Nephron progenitor cell (in vitro differentiated cells): ENCODE measurements around the gene KMT2D.

ENCODE experiments used
- DNase-seq: peaks from one replicate; pipeline ENCODE4 v3.0.0; 2021
- H3K27ac Mint-ChIP-seq: 2 replicates; pipeline ENCODE4 v1.8.0; 2021; ENCODE audit warnings: mild to moderate bottlenecking, moderate library complexity, mixed read lengths
- H3K27me3 Mint-ChIP-seq: 2 replicates; pipeline ENCODE4 v1.8.0; 2021; ENCODE audit warnings: mild to moderate bottlenecking, low read depth, mixed read lengths; ENCODE audit not compliant: poor library complexity
- H3K36me3 Mint-ChIP-seq: 2 replicates; pipeline ENCODE4 v1.8.0; 2021; ENCODE audit warnings: low read depth, mixed read lengths
- H3K4me1 Mint-ChIP-seq: 2 replicates; pipeline ENCODE4 v1.8.0; 2021; ENCODE audit warnings: mixed read lengths
- H3K4me3 Mint-ChIP-seq: 2 replicates; pipeline ENCODE4 v1.8.0; 2021; ENCODE audit warnings: mild to moderate bottlenecking, moderate library complexity, mixed read lengths
- H3K9me3 Mint-ChIP-seq: 2 replicates; pipeline ENCODE4 v1.8.0; 2021; ENCODE audit warnings: mild to moderate bottlenecking, moderate library complexity, mixed read lengths
- TF ChIP-seq, protein P1 (sequence below): fragments of 200-600 bp; sonication (generic); IDR thresholded peaks from 2 replicates; pipeline ENCODE4 v1.5.0; 2021; ENCODE audit warnings: antibody characterized with exemption

The KMT2D gene

DNA sequence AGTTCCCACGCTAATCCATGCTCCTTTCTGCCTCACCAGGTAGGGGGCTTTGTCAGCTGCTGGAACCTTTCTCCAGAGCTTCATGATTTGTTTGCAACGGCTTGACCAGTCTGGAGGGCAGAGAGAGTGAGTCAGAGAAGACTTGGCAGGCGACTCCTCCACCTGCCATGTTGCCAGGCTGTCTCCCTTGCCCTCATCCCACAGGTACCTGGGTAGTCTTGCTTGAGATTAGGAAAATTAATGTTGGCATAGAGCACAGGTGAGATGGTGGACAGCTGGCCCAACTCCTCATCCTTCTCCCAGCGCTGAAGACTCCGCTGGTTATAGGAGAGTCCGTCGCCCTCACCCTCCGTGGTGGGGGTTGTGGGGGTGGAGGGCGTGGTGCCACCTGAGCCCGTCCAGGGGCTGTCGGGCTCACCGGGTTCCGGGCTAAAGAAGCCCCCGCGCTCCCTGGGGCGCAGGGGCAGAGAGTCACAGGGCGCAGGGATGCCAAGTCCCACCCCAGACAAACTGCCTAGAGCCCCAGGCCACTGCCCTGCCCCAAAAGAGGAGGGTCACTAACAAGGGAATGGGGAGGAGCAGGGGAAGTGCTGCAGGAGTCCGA is 18.6 kb downstream of the KMT2D start:
- H3K27ac Mint-ChIP-seq = no peak overlapping the region
- H3K36me3 Mint-ChIP-seq = peaks cover 65% of the 10 kb centered on the region
- no peaks in the 10 kb centered on the region for H3K9me3 Mint-ChIP-seq
- no peak overlapping the region for H3K4me3 Mint-ChIP-seq
- TF ChIP-seq, protein P1, sequence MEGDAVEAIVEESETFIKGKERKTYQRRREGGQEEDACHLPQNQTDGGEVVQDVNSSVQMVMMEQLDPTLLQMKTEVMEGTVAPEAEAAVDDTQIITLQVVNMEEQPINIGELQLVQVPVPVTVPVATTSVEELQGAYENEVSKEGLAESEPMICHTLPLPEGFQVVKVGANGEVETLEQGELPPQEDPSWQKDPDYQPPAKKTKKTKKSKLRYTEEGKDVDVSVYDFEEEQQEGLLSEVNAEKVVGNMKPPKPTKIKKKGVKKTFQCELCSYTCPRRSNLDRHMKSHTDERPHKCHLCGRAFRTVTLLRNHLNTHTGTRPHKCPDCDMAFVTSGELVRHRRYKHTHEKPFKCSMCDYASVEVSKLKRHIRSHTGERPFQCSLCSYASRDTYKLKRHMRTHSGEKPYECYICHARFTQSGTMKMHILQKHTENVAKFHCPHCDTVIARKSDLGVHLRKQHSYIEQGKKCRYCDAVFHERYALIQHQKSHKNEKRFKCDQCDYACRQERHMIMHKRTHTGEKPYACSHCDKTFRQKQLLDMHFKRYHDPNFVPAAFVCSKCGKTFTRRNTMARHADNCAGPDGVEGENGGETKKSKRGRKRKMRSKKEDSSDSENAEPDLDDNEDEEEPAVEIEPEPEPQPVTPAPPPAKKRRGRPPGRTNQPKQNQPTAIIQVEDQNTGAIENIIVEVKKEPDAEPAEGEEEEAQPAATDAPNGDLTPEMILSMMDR = no peak
- DNase-seq = no peak
- H3K27me3 Mint-ChIP-seq = peaks cover 5% of the 10 kb centered on the region
- H3K4me1 Mint-ChIP-seq = no peaks in the 10 kb centered on the region

- Mint-ChIP-seq H3K27me3 (peaks cover 5% of the 10 kb centered on the region), H3K36me3 (peaks cover 64% of the 10 kb centered on the region), H3K9me3 (no peaks in the 10 kb centered on the region), H3K27ac (no peak overlapping the region), H3K4me1 (no peaks in the 10 kb centered on the region), H3K4me3 (no peak overlapping the region)
- no peak for DNase-seq
- TF ChIP-seq, protein P1 = no peak
Observed at GRCh38 chr12:49041036-49041880, 19.3 kb downstream of the KMT2D start.

DNA sequence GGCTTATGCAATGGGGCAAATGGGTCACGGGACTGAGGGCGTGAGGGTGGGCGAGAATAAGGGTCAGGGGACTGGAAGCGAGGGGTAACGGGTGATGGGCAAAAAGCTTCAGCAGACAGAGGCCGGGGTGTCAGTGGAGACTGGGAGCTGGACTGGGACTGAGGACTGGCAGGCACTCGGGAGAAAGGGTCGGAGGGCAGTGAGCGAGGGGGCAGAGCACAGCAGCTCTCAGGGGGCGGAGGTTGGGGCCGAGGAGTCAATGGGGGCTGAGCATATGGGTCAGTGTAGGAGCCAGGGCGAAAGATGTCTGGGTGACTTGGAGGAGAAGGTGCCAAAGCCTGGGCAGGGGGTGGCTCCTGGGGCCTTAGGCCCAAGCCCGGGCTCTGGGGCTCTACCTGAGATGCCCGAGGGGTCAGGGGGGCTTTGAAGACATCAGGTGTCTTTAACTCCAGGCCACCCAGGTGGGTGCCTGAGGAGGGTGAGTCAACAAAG is 20.2 kb downstream of the KMT2D start:
- TF ChIP-seq, protein P1 = no peak
- H3K4me3 Mint-ChIP-seq = no peak overlapping the region
- H3K4me1 Mint-ChIP-seq = no peaks in the 10 kb centered on the region
- no peaks in the 10 kb centered on the region for H3K9me3 Mint-ChIP-seq
- DNase-seq = no peak
- no peak overlapping the region for H3K27ac Mint-ChIP-seq
- peaks cover 62% of the 10 kb centered on the region for H3K36me3 Mint-ChIP-seq
- H3K27me3 Mint-ChIP-seq = peaks cover 3% of the 10 kb centered on the region

- Mint-ChIP-seq H3K36me3 (peaks cover 58% of the 10 kb centered on the region), H3K9me3 (no peaks in the 10 kb centered on the region), H3K4me1 (no peaks in the 10 kb centered on the region), H3K27ac (no peak overlapping the region), H3K4me3 (no peak overlapping the region), H3K27me3 (peaks cover 3% of the 10 kb centered on the region)
- TF ChIP-seq, protein P1 = no peak
- no peak for DNase-seq
Observed at GRCh38 chr12:49039421-49040363, 20.9 kb downstream of the KMT2D start.

GRCh38 chr12:49038291-49038955 is 22.2 kb downstream of the KMT2D start:
- H3K4me1 Mint-ChIP-seq = no peaks in the 10 kb centered on the region
- TF ChIP-seq, protein P1 = no peak
- no peak overlapping the region for H3K4me3 Mint-ChIP-seq
- peaks cover 54% of the 10 kb centered on the region for H3K36me3 Mint-ChIP-seq
- peaks cover 3% of the 10 kb centered on the region for H3K27me3 Mint-ChIP-seq
- H3K9me3 Mint-ChIP-seq = no peaks in the 10 kb centered on the region
- no peak for DNase-seq
- peak overlapping the region; percentile 16 for H3K27ac Mint-ChIP-seq
